Suprapubic skin (tissue), 3 donors: ENCODE data around the gene FILIP1L.

Experiments used
- POLR2A ChIP-seq, 2 donors: fragments of 450-650 bp; IDR thresholded peaks; one replicate each; pipeline ENCODE4 v1.6.1; 2017; ENCODE audit warnings: antibody characterized with exemption in 2 of 2, mild to moderate bottlenecking in 2 of 2, moderate library complexity in 2 of 2
- TF ChIP-seq, protein P1 (sequence below), 2 donors: fragments of 200-600 bp in 1 of 2; fragments of 450-650 bp in 1 of 2; sonication (generic) in 1 of 2; IDR thresholded peaks; one replicate each; pipeline ENCODE4 v1.5.1; 2016 to 2019; ENCODE audit warnings: antibody characterized with exemption in 2 of 2, mild to moderate bottlenecking in 1 of 2, moderate library complexity in 1 of 2

DNA sequence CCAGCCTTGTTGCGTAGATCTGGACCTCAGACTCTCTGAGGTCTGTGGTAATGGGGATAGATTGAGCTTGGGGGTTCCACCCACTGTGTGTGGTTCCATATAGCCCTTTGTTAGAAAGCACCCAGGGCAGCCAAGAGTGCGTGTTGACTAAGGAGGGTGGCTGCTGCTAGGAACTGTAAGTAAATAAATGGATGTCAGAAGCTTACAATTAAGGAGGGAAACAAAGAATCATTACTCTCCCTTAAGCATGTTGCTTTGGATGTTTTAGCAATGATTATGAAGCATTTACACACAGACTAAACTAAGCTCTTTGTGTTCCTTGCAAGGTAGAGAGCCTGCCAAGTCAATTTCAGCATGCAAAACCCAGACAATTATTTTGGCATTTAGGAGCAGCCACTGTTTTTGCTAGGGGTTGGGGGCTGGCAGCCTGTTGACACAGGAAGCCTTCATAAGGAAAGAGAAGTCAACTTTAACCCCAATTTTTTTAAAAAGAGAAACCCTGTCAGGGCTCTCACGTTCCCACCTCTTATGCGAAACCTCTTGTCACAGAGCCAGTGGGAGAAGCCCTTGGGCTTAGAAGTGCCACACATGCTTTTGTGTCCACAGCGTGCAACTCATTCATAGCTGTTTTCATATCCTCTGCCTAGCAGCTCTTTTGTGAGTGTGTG lies 168.8 kb downstream of the FILIP1L start:
- TF ChIP-seq, protein P1, sequence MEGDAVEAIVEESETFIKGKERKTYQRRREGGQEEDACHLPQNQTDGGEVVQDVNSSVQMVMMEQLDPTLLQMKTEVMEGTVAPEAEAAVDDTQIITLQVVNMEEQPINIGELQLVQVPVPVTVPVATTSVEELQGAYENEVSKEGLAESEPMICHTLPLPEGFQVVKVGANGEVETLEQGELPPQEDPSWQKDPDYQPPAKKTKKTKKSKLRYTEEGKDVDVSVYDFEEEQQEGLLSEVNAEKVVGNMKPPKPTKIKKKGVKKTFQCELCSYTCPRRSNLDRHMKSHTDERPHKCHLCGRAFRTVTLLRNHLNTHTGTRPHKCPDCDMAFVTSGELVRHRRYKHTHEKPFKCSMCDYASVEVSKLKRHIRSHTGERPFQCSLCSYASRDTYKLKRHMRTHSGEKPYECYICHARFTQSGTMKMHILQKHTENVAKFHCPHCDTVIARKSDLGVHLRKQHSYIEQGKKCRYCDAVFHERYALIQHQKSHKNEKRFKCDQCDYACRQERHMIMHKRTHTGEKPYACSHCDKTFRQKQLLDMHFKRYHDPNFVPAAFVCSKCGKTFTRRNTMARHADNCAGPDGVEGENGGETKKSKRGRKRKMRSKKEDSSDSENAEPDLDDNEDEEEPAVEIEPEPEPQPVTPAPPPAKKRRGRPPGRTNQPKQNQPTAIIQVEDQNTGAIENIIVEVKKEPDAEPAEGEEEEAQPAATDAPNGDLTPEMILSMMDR (IDR thresholded peaks at IDR 0.05), result no peak
- no peak for TF ChIP-seq POLR2A (IDR thresholded peaks at IDR 0.05)
